GM19455 (cell line): ENCODE measurements around the gene MIER1.
A peak's percentile ranks its signal among the peaks of the same experiment; 100 is the strongest.
"Not testable (repeated sequence)": the region's sequence is repeated elsewhere in the genome, so short reads cannot be mapped to it uniquely, and the experiment has no call there.

Experiments
- ATAC-seq: cut with Tn5 transposase; IDR thresholded peaks from one replicate; pipeline ENCODE4 v1.9.1; 2021; ENCODE audit not compliant: unreplicated experiment

Gene MIER1

GRCh38 chr1:66924756-66925557 is at the start of gene MIER1, which contains the start of gene DNAI4:
Gene MIER1, plus strand, starts transcription at chr1:66924990. Its CDS starts 39 bp downstream, at chr1:66925029.
Gene DNAI4, minus strand, starts transcription at chr1:66924856. Its CDS starts 25 bp downstream, at chr1:66924831.
- ATAC-seq: peak; percentile 94

- no peak for ATAC-seq
Measured at GRCh38 chr1:66876664-66877063, 48.1 kb upstream of the MIER1 start.

- no peak for ATAC-seq
Measured at GRCh38 chr1:66889030-66889429, 35.8 kb upstream of the MIER1 start.

GRCh38 chr1:66890621-66891020 is 34.2 kb upstream of the MIER1 start:
- ATAC-seq: no peak

- no peak for ATAC-seq
Measured at GRCh38 chr1:66893712-66894111, 31.1 kb upstream of the MIER1 start.

GRCh38 chr1:66915203-66915602 is 9.6 kb upstream of the MIER1 start:
- ATAC-seq: not testable (repeated sequence)

- ATAC-seq: no peak
Measured at GRCh38 chr1:66916320-66916719, 8.5 kb upstream of the MIER1 start.

GRCh38 chr1:66917476-66917875 is 7.3 kb upstream of the MIER1 start:
- no peak for ATAC-seq

GRCh38 chr1:66919063-66919462 is 5.7 kb upstream of the MIER1 start:
- no peak for ATAC-seq

GRCh38 chr1:66919828-66920227 is 5.0 kb upstream of the MIER1 start:
- ATAC-seq: no peak

- no peak for ATAC-seq
Measured at GRCh38 chr1:66920543-66920942, 4.2 kb upstream of the MIER1 start.

GRCh38 chr1:66925558-66925910 is 744 bp downstream of the MIER1 start:
- ATAC-seq: peak; percentile 2

GRCh38 chr1:66925944-66926343 is 1.2 kb downstream of the MIER1 start:
- ATAC-seq: no peak

- no peak for ATAC-seq
Measured at GRCh38 chr1:66927528-66927927, 2.7 kb downstream of the MIER1 start.

- ATAC-seq: no peak
Measured at GRCh38 chr1:66929146-66929688, 4.4 kb downstream of the MIER1 start.

GRCh38 chr1:66929691-66929998 is 4.9 kb downstream of the MIER1 start:
- ATAC-seq: no peak

GRCh38 chr1:66929999-66930822 is 5.4 kb downstream of the MIER1 start:
- peak; percentile 64 for ATAC-seq

- ATAC-seq: no peak
Measured at GRCh38 chr1:66930823-66931174, 6.0 kb downstream of the MIER1 start.

- no peak for ATAC-seq
Measured at GRCh38 chr1:66931590-66931989, 6.8 kb downstream of the MIER1 start.

- ATAC-seq: no peak
Measured at GRCh38 chr1:66932291-66932690, 7.5 kb downstream of the MIER1 start.

- ATAC-seq: no peak
Measured at GRCh38 chr1:66933887-66934700, 9.3 kb downstream of the MIER1 start.
